Stimulated activated CD8-positive, alpha-beta memory T cell treated with anti-CD3 and anti-CD28 coated beads, Interleukin-4, amount 100 ng/mL, for 24 hours (primary cell): ENCODE data around the gene ST3GAL3.

ENCODE experiments used
- DNase-seq: peaks from one replicate; pipeline ENCODE4 v3.0.0-alpha.2; 2020; ENCODE audit warnings: low read depth

Gene ST3GAL3

DNA sequence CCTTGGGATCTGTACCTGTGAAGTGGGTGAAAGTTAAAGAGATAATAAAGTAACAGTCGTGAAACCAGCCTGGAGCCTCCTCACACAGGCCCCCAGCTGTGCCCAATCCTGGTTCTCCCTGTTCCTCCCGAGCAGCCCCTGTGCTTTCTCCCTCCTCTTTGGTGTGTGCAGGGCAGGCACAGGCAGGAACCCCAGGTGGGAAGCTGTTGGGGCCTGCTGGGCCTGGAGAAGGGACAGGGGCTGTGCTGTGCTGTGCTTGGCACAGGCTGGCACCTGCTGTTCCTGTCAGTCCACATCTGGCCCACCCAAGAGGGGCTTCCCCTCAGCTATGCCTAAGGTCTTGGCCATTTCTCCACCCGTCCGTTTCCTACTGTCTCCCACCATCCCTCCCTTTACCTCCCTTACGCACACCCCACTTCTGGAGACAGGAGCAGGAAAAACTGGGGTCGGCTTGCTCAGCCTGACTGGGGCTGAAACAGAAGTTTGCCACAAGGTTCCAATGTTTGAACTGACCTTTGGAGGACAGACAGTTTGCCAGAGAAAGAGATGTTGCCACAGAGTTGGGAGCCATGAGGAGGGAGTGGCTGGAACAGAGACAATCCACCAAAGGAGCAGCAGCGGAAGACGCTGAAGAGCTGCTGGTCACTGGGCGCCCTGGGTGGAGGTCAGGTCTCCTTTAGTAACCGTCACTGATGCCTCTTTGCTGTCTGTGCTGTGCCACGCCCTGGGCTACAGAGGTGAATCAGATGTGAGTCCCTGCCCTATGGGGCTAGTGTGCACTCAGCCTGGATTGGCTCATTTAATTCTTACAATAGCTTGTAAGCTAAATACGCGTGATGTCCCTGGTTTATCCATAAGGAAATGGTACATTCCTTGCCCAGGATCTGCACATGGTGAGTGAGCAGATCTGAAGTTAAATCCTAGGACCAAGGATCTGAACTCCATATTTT is 207.5 kb downstream of the ST3GAL3 start:
- no peak for DNase-seq

DNA sequence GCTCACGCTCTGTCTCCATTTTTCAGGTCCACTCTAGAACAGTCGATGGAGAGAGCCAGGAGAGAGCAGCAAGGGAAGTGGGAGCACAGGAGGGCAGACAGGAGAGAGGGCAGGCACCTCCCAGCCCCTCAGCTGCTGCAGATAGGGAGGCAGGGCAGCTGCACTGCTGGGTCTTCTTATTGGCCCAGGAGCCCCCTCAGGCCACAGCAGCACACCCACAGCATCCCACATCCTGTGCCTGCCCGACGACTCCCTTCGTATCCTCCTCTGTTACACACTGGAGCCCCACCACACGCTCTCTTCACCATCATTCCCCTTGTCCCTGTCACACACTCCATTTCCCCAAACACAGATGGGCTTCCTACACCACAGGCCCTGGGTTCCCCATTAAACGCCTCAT is 212.6 kb downstream of the ST3GAL3 start:
- DNase-seq, result no peak

DNA sequence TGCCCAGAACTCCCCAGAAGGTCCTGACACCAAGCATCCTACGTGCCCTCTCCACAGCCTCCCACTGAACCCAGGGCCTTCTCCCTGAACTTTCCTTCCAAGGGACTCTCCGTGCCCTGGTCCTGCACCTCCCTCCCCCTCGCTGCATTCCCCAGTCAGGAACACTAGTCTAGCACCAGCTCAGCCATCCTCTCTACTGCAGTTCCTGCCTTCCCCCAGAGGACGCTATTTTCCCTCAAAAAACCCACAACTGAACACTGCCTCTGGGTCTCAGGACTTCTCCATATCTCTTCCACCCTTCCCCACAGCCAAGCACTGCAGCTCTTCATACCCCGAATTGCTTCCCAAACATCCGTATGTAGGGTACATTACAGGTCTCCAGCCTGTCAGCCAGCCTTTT is 213.7 kb downstream of the ST3GAL3 start:
- DNase-seq, result no peak

DNA sequence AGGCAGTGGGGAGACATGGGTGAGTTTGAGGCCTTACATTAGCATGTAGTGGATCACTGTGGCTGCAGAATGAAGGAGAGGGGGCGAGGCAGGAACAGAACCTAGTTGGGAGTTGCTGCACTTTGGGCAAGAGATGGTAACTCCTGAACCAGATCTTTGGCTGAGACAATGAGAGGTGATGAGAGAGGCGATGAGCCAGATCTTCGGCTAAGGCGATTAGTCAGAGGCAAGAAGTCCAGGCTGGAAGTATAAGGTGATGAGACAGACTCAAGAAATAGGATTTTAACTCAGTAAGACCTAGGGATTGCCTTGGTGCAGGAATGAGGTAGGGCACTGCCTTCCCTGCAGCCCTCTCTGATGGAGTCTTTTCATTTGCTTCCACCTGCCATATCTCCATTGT is 217.2 kb downstream of the ST3GAL3 start:
- DNase-seq, result no peak

DNA sequence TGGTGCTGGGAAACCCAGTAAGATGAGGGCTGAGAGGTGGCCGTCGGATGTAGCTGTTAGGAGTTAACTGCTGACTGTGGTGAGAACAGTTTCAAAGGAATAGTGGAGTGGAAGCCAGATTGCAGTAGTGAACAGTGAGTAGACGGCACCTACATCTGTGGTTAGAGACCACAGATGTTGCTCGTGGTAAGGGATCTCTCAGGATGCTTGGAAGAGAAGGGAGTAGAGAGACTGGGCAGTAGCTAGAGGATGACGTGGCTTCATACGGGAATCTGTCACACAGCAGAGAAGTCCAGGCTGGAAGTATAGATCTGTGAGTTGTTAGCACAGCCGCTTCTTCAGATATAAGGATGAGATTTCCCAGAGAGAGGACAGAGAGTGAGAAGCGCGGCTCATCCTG is 218.5 kb downstream of the ST3GAL3 start:
- no peak for DNase-seq

DNA sequence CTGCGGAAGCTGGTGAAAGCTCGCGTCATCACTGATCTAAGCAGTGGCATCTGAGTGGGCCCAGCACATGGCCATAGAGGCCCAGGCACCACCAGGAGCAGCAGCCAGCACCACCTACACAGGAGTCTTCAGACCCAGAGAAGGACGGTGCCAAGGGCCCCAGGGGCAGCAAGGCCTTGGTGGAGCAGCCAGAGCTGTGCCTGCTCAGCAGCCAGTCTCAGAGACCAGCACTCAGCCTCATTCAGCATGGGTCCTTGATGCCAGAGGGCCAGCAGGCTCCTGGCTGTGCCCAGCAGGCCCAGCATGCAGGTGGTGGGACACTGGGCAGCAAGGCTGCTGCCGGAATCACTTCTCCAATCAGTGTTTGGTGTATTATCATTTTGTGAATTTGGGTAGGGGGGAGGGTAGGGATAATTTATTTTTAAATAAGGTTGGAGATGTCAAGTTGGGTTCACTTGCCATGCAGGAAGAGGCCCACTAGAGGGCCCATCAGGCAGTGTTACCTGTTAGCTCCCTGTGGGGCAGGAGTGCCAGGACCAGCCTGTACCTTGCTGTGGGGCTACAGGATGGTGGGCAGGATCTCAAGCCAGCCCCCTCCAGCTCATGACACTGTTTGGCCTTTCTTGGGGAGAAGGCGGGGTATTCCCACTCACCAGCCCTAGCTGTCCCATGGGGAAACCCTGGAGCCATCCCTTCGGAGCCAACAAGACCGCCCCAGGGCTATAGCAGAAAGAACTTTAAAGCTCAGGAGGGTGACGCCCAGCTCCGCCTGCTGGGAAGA is 223.0 kb downstream of the ST3GAL3 start:
- DNase-seq, result no peak

DNA sequence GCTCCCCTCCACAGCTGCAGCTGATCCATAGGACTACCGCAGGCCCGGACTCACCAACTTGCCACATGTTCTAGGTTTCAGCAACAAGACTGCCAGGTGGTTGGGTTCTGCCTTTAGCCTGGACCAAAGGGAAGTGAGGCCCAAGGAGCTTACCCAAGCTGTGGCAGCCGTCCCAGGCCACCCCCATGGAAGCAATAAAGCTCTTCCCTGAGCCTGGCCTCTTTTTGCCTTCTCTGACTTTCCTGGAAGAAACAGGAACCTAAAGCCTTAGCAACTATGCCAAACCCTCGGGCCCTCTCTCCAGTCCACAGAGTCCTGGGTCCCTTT is 223.6 kb downstream of the ST3GAL3 start:
- no peak for DNase-seq

DNA sequence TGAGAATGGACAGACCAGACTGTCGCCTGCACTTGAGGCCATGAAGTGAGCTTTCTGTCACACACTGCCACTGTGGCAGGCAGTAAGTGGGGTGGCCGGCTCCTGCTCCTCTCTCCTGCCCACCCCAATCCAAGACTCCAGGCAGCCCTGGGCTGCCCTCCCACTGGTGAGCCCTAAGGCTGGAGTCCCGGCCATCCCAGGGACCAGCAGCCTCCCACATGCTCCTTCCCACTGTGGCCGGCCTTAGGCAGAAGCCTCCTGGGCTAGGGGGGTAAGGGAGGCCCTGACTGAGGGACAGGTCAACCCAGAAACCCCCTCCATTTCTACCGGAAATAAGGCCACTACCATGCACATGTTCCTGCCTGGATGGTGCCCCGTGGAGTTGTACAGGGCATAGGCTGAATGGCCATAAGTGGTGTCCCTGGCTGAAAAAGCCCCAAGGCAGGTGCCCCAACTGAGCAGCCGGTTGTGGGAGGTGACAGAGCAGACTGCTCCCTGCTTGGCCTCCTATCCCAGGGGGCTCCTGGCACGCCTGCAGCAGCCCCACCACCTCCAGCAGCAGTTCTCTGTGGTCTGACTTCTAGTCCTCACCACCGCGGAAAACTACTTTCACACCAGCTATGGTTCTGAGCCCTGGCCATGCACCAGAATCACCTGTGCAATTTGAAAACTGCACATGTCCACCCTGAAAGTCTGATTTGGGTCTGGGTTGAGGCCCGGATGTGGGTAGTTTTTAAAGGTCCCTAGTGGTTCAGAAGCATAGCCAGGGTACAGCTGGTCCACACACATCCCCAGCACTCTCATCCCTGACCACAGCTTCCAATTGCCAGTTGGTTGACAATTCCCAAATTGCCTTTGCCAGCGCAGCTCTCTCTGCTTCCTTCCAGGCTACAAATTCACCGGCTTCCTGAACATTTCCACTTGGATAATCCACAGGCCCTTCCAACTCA is 224.7 kb downstream of the ST3GAL3 start:
- no peak for DNase-seq

DNA sequence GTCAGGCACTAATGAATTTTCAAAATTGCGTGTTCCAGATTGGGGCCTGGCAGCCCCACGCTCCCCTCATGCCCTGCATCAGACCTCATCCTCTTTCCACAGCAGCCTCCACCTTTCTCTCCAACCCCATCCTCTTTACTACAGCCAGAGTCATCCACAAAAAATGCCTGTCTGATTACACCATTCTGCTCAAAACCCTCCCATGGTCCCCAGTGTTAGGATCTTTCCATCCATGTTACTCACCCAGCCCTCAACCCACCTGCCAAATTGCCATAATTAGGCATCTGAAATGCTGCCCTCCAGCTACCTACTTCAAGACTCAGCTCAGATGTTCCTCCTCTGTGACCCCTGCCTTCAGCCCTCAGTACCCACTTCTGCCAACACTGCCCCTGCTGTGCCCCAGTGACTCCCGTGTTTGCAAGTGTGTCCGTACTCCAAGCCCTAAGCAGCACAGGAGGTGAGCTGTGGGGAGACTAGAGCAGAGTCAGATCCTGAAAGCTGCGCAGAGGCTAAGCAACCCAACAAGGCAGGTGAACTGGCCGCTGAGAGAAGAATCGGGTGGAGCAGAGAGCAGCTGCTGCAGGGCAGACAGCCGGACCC is 225.6 kb downstream of the ST3GAL3 start:
- DNase-seq, result no peak

DNA sequence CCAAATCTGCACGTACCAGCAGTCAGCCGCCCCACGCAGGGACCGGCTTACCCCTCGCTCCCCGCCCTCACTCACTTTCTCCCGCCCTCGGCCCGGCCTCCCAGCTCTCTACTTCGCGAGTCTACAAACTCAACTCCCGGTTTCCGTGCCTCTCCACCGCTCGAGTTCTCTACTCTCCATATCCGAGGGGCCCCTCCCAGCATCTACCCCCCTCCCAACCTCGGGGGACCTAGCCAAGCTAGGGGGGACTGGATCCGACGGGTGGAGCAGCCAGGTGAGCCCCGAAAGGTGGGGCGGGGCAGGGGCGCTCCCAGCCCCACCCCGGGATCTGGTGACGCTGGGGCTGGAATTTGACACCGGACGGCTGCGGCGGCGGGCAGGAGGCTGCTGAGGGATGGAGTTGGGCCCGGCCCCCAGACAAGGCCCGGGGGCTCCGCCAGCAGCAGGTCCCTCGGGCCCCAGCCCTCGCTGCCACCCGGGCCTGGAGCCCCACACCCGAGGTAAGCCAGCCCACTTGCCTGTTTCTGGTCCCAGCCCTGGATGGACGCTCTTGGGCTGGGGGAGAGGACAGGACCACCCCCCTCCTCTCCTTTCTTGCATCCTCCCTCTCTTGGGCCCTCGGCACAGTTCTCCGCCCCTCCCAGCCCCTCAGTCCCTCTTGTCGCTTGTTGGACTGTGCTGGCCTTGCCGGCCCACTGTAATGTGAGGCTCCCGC is 226.2 kb downstream of the ST3GAL3 start, which contains the start of gene ARTN:
Gene ARTN (plus strand): TSS at position 416 of the 715 bp plus-strand sequence. CDS start 1,856 bp downstream, outside the sequence.
- DNase-seq, result no peak

DNA sequence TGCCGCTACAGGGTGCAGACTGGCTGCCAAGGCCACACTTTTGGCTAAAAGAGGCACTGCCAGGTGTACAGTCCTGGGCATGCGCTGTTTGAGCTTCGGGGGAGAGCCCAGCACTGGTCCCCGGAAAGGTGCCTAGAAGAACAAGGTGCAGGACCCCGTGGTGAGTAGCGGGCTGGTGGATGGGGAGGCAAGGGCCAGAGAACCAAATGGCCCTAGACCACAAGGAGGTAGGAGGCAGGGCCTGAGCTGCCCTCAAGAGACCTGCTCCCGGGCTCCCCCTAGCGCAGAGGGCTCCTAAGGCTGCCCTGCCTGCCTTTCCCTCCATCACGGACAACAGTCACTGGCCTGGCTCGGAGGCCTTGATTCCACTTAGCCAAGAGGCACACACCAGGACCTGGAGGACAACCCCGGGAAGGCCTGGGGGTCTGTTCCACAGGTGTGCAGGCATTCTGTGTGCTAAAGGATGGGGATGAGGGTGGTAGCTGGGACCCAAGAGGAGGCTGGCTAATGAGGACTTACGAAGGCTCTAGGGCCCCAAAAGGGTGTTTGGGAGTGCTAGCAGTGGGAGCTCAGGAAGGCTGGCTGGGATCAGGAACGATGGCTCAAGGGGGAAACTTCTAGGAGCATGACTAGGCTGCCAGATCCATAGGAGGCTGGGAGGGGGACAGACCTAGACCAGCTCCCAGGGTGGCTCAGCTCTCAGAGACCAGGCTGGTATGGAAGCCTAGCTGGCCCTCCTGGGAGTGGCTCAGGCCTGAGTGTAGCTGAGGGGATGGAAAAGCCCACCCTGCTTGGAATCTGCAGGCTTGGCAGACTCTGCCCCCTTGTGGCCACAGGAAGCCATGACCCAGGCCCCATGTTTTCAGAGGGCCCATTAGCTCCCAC is 227.0 kb downstream of the ST3GAL3 start:
- DNase-seq, result peak; percentile 38

DNA sequence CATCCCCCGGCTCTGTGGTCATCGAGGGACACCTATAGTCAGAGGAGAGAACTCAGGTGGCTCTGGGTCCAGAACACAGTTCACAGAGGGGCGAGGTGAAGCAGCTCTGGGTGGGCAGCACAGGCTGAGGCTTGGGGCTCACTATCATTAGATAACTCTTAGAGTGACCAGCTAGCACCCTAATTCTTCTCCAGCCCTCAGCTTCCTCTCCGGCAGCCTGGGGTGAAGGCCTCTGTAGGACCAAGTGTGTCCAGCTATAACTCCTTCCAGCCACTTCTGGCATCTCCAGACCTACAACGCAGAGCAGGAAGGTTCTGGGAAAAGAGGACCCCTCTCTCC is 227.6 kb downstream of the ST3GAL3 start:
- DNase-seq, result no peak

DNA sequence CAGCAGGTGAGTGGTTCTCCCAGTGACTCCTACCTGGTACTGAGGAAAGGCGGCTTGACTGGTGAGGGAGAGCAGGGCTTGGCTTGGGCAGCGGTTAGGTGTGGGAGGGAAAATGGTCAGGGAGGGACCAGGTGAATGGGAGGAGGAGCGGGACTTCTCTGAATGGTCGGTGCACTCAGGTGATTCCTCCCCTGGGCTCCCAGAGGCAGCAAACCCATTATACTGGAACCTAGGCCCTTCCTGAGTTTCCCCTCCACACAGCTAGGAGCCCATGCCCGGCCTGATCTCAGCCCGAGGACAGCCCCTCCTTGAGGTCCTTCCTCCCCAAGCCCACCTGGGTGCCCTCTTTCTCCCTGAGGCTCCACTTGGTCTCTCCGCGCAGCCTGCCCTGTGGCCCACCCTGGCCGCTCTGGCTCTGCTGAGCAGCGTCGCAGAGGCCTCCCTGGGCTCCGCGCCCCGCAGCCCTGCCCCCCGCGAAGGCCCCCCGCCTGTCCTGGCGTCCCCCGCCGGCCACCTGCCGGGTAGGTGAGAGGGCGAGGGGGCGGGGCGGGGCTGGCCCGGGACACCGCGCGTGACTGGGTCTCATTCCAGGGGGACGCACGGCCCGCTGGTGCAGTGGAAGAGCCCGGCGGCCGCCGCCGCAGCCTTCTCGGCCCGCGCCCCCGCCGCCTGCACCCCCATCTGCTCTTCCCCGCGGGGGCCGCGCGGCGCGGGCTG is 228.5 kb downstream of the ST3GAL3 start:
- no peak for DNase-seq

DNA sequence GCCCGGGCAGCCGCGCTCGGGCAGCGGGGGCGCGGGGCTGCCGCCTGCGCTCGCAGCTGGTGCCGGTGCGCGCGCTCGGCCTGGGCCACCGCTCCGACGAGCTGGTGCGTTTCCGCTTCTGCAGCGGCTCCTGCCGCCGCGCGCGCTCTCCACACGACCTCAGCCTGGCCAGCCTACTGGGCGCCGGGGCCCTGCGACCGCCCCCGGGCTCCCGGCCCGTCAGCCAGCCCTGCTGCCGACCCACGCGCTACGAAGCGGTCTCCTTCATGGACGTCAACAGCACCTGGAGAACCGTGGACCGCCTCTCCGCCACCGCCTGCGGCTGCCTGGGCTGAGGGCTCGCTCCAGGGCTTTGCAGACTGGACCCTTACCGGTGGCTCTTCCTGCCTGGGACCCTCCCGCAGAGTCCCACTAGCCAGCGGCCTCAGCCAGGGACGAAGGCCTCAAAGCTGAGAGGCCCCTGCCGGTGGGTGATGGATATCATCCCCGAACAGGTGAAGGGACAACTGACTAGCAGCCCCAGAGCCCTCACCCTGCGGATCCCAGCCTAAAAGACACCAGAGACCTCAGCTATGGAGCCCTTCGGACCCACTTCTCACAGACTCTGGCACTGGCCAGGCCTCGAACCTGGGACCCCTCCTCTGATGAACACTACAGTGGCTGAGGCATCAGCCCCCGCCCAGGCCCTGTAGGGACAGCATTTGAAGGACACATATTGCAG is 229.3 kb downstream of the ST3GAL3 start:
- no peak for DNase-seq

DNA sequence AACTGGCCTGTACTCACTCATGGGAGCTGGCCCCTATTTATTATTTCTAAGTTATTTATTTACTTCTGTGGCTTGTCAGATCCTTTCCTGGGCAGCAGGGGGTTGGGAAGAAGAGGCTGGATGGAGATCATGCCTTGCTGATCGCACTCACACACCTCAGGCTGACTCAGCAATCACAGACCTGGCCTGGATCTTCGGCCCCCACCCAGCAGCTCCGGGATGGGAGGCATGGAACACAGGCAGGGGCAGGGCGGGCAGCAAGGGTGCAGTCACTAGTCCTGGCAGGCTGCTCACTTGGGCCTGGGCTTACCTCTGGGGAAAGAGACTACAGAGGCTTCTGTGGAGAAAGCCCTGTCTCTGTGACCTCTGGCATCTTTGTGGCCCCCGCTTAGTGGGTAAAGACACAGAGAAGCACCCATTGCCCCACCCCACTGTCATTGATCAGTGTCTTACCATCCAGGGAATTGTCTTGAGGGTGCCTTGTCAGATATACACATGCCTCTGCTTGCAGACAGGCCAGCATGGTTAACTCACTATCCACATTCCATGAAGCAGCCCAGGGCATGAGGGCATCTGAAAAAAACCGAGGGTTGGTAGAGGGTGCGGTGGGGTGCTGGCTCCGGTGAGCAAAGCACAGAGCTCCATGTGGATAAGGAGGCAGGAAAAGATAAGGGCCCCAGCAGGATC is 230.0 kb downstream of the ST3GAL3 start:
- DNase-seq, result no peak

DNA sequence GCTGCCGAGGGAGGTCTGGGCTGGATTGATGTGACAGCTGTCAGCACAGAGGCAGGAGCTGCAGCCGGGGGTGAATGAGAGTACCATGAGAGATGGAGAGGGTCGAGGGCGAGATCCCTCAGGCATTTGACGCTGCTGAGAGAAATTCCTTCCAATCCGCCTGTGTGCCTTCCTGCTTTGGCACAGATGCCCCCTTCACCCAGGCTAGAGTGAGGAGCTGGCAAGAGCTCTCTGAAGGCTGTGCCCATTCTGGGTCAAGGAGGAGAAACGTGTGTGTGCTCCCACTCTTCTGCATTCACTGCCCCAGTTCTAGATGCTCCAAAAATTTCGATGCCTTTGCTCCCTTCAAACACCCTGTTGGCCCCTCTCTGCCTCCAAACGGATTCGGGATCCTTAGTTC is 231.0 kb downstream of the ST3GAL3 start:
- no peak for DNase-seq

DNA sequence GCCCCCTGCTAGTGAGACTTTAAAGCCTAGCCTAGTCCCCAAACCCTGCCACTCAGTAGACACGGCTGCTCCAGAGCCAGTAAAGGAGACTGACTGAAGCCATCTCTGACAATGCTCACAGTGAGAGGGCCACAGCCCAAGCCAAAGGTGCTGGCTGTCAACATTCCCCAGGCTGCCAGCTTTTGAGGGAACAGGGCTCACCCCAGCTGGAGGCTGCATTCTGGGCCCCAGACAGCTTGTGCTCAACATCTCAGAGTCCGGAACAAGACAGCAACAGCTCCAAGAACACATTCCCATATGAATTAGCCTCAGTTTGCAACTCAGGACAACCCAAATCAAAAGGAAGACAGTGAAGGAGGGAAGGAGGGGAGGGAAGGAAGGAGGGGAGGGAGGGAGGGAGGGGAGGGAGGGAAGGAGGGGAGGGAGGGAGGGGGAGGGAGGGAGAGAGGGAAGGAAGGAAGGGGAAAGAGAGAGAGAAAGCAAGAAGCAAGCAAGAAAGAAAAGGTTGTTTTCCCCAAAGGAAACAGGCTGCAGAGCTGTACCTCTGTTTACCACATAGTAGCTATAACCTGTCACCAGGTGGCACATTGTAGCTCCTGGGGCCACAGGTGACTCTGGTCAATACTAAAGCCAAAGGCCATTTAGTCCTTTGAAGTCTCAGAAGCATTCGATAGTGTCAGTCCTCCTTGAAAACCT is 231.7 kb downstream of the ST3GAL3 start:
- no peak for DNase-seq

DNA sequence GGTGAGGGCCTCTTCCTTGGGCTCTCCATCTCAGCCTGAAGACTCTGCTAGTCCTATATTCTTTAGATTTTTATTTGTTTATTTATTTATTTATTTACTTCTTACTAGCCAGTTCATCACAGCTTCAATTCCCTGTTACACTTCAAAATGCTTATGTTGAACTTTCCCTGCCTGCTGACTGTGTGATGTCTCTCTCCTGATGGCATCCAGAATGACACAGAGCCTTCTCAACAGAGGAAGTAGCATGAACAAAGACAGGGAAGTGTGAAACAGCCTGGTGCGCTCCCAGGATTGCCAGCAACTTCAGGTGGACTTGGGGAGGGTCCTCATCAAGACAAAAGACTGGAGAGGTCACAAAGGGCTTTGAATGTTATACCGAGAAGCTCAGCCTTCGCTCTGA is 235.1 kb downstream of the ST3GAL3 start:
- DNase-seq, result no peak
